ENCODE results near the gene HJURP.

The HJURP gene

DNA sequence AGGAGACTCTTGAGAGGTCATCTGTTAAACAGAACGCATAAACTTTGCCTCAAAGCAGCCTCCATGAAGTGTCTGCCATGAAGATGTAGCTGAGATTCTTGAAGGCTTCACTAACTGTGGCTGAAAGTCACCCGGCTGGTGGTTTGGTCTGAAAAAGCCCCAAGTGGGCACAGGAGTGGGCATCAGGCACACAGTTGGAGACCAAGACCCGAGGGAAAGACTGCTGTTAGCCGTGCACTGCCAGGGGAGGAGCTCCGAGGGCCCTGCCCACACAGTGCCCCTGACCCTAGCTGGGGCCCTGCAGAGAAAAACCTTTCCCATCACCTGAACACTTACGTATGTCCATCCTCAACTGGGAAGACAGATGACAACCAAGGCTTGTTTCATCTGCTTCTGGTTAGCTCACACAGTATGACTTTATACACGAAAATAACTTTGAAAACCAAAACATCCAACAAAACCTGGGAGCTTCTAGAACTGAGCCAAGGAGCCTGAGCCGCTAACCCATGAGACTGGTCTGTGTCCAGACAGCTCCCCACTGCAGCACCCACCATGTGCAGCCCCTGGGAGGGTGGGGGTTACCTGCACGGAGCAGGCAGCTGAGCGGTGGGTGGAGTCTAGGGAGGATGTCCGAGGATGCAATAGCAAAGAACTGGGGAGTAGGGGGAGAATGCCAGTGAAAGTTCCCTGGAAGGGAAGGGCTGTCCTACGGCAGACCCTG lies 15.4 kb downstream of the HJURP start:
- no peak for DNase-seq (ENCODE audit: extremely low read depth, low read depth)
- H3K4me3 ChIP-seq (replicated peaks; ENCODE audit: low read depth, low read length), result no peak overlapping the region
- TF ChIP-seq, protein P1, sequence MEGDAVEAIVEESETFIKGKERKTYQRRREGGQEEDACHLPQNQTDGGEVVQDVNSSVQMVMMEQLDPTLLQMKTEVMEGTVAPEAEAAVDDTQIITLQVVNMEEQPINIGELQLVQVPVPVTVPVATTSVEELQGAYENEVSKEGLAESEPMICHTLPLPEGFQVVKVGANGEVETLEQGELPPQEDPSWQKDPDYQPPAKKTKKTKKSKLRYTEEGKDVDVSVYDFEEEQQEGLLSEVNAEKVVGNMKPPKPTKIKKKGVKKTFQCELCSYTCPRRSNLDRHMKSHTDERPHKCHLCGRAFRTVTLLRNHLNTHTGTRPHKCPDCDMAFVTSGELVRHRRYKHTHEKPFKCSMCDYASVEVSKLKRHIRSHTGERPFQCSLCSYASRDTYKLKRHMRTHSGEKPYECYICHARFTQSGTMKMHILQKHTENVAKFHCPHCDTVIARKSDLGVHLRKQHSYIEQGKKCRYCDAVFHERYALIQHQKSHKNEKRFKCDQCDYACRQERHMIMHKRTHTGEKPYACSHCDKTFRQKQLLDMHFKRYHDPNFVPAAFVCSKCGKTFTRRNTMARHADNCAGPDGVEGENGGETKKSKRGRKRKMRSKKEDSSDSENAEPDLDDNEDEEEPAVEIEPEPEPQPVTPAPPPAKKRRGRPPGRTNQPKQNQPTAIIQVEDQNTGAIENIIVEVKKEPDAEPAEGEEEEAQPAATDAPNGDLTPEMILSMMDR (IDR thresholded peaks at IDR 0.05; ENCODE audit: low read depth, low read length, missing control alignments), result no peak

DNA sequence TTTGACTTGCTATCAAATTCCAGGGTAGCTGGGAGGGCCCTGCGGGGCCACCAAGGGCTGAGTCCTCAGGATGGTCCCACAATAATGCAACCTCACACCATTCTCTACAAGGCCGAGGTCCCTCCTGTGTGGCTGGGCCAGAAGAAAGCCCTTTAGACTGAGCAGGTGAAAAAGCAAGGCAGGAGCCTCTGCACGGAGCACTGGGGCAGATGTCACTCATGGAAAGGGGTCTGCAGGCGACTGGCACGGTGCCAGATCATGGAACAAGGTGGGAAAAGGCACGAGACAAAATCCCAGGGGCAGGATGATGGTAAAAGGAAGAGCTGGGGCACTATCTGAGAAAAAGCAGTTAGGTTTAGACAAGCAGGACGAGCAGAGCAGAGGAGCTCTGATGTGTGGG lies 16.1 kb downstream of the HJURP start:
- TF ChIP-seq, protein P1 (IDR thresholded peaks at IDR 0.05; ENCODE audit: low read depth, low read length, missing control alignments), result no peak
- no peak overlapping the region for H3K4me3 ChIP-seq (replicated peaks; ENCODE audit: low read depth, low read length)
- DNase-seq (ENCODE audit: extremely low read depth, low read depth), result no peak

DNA sequence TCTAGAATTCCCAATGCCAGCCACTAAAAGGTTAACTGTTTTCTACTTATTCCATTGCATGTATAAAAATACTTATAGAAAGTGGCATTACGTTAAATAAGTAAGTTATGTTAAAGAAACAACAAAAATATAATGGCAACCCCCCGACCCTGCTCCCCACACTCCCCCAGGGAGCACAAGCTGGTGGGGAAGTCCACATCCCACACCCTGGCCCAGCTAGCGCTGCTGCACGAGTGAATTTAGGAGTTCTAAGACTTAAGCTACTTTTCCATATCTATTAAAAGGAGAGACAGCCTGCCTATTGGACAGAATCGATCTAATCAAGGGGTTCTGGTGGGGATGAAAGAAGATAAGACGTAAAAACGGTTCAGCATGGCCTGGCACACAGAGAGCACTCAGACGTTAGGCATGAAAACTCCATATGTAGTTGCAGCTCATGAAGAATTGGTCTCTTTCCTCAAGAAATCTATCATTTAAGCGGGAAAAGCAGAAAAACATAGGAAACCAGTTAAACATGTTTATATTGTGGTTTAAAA lies 16.6 kb downstream of the HJURP start:
- TF ChIP-seq, protein P1 (IDR thresholded peaks at IDR 0.05; ENCODE audit: low read depth, low read length, missing control alignments), result no peak
- DNase-seq (ENCODE audit: extremely low read depth, low read depth), result no peak
- no peak overlapping the region for H3K4me3 ChIP-seq (replicated peaks; ENCODE audit: low read depth, low read length)

DNA sequence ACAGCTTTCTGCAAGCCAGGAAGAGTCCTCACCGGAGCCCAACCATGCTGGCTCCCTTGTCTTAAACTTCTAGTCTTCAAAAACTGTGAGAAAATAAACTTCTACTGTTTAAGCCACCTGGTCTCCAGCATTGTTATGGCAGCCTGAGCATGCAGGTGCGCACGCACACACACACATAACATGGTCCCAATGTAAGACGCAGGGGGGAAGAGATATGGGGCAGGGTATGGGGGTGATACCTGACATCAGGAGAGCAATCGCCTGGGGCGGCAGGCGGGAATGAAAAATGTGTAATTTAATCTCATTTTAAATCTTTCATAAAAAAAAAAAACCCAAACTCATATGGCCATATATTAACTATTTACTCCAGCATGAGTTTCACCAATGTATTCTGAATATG lies 18.0 kb downstream of the HJURP start:
- DNase-seq (ENCODE audit: extremely low read depth, low read depth), result no peak
- H3K4me3 ChIP-seq (replicated peaks; ENCODE audit: low read depth, low read length), result no peak overlapping the region
- TF ChIP-seq, protein P1 (IDR thresholded peaks at IDR 0.05; ENCODE audit: low read depth, low read length, missing control alignments), result no peak

DNA sequence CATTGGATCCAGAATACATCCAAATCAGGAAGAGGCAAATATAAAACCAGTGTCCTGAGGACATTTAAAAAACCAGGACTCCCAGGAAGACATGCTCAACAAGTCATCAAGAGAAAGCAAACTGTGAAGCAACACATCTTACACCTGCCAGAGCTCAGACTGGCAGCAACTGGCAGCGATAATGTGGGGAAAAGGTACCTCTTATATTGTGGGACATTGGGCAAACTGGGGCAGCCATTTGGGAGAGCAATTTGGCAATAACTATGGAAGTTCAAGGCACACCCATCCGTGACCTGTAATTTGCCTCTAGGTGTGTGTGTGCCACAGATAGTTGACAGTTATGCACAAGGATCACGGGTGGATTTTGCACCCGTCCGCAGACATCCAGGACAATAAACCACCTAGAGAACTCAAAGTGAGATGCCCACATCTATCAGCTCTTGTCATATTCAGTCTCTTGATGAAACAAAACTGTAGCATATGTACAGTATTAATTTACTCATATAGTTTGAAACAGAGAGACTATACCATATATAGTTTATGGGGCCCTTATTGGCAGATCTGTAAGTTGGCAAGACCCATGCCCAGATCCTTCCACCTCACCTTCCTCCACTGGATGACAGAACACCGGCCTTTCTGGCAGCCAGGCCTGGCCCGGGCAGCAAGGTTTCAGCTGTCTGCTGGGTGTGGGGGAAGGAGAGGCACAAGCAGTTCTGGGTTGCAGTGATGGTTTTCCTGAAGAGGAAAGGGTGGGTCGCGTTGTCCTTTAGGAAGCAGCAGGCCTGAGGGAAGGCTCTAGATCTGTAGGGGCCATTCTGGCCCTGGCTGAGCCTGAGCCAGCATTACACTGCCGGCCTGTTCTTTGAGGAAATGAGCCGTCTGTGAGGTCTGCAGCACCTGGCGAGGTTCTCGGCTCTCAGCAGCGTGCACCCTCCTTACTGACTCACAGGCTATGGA lies 18.8 kb downstream of the HJURP start:
- DNase-seq (ENCODE audit: extremely low read depth, low read depth), result no peak
- H3K4me3 ChIP-seq (replicated peaks; ENCODE audit: low read depth, low read length), result no peak overlapping the region
- TF ChIP-seq, protein P1 (IDR thresholded peaks at IDR 0.05; ENCODE audit: low read depth, low read length, missing control alignments), result no peak

DNA sequence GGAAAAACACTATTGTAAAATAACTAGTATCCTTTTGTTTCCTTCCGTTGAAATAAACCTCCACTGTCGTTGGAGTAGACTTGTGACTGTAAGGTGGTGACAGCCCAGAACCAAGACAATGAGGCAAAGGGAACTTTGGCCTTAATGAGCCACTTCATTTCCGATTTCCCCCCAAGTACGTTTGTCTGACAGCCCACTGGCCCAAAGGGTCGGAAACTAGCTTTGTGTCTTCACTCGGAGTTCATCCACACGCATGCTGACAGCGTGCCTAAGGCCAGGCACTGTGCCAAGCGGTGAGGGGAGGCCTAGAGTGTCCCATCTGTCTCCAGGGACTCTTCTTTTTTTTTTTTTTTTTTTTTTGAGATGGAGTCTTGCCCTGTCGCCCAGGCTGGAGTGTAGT lies 21.0 kb downstream of the HJURP start:
- H3K4me3 ChIP-seq (replicated peaks; ENCODE audit: low read depth, low read length), result no peak overlapping the region
- TF ChIP-seq, protein P1 (IDR thresholded peaks at IDR 0.05; ENCODE audit: low read depth, low read length, missing control alignments), result no peak
- DNase-seq (ENCODE audit: extremely low read depth, low read depth), result no peak

Measured in HFF-Myc (cell line).